GM23338 (cell line): Measurements from ENCODE around the gene SCAMP5. TPM values are rescaled to one million over a fixed set of nuclear protein-coding genes. Genes with fewer than 3 reads are reported as not detected.

Source experiments
- ATAC-seq: fragments of 200-7000 bp; cut with Tn5 transposase; 3 replicates; pipeline ENCODE4 v1.9.1; 2020
- DNase-seq: peaks from one replicate; pipeline ENCODE4 v3.0.0-alpha.2; 2015; ENCODE audit warnings: low spot score
- H2AFZ ChIP-seq: fragments of 200-600 bp; sonication (generic); 2 replicates; pipeline ENCODE4 v1.8.0; 2016; ENCODE audit warnings: antibody characterized with exemption, mild to moderate bottlenecking, moderate library complexity
- H3F3A ChIP-seq: fragments of 200-600 bp; sonication (generic); replicated peaks from 2 replicates; pipeline ENCODE4 v1.8.0; 2017; ENCODE audit warnings: antibody characterized with exemption, mixed run types, low read depth
- H3K27ac ChIP-seq: fragments of 200-600 bp; sonication (generic); 2 replicates; pipeline ENCODE4 v1.6.1; 2016; ENCODE audit warnings: low read depth
- H3K27me3 ChIP-seq: fragments of 200-600 bp; sonication (generic); 2 replicates; pipeline ENCODE4 v1.8.0; 2016; ENCODE audit warnings: mild to moderate bottlenecking, mixed run types, moderate library complexity; ENCODE audit not compliant: insufficient read depth
- H3K36me3 ChIP-seq: fragments of 200-600 bp; sonication (generic); 2 replicates; pipeline ENCODE4 v1.8.0; 2016; ENCODE audit warnings: mild to moderate bottlenecking; ENCODE audit not compliant: insufficient read depth
- H3K4me1 ChIP-seq: fragments of 200-600 bp; sonication (generic); 2 replicates; pipeline ENCODE4 v1.8.0; 2016; ENCODE audit warnings: mild to moderate bottlenecking, moderate library complexity; ENCODE audit not compliant: insufficient read depth
- H3K4me2 ChIP-seq: fragments of 200-600 bp; sonication (generic); 2 replicates; pipeline ENCODE4 v1.7.1; 2017; ENCODE audit warnings: mixed run types
- H3K4me3 ChIP-seq: fragments of 200-600 bp; sonication (generic); 2 replicates; pipeline ENCODE4 v1.6.1; 2016; ENCODE audit warnings: mixed run types
- H3K79me2 ChIP-seq: fragments of 200-600 bp; sonication (generic); replicated peaks from 2 replicates; pipeline ENCODE4 v1.8.0; 2017; ENCODE audit warnings: mild to moderate bottlenecking; ENCODE audit not compliant: insufficient read depth
- H3K9me2 ChIP-seq: fragments of 200-600 bp; sonication (generic); 2 replicates; pipeline ENCODE4 v1.8.0; 2017; ENCODE audit not compliant: insufficient read depth
- H4K20me1 ChIP-seq: fragments of 200-600 bp; sonication (generic); replicated peaks from 2 replicates; pipeline ENCODE4 v1.8.0; 2017; ENCODE audit warnings: mild to moderate bottlenecking; ENCODE audit not compliant: insufficient read depth
- H3K27ac Mint-ChIP-seq: 2 replicates; pipeline ENCODE4 v1.8.0; 2020; ENCODE audit warnings: inconsistent platforms, mild to moderate bottlenecking, moderate library complexity, mixed read lengths
- H3K27me3 Mint-ChIP-seq: 3 replicates; pipeline ENCODE4 v1.8.0; 2022; ENCODE audit warnings: low read depth, mild to moderate bottlenecking, moderate library complexity, mixed read lengths, inconsistent platforms; ENCODE audit not compliant: insufficient read depth, poor library complexity
- H3K36me3 Mint-ChIP-seq: 3 replicates; pipeline ENCODE4 v1.8.0; 2021; ENCODE audit warnings: low read depth, mild to moderate bottlenecking, inconsistent platforms, moderate library complexity, mixed read lengths
- H3K4me1 Mint-ChIP-seq: 3 replicates; pipeline ENCODE4 v1.8.0; 2020; ENCODE audit warnings: mild to moderate bottlenecking, inconsistent platforms, mixed read lengths
- H3K4me3 Mint-ChIP-seq: 3 replicates; pipeline ENCODE4 v1.8.0; 2021; ENCODE audit warnings: moderate library complexity, mild to moderate bottlenecking, inconsistent platforms, mixed read lengths
- H3K9me3 Mint-ChIP-seq: 3 replicates; pipeline ENCODE4 v1.8.0; 2020; ENCODE audit warnings: moderate library complexity, mild to moderate bottlenecking, inconsistent platforms, mixed read lengths
- CREB1 ChIP-seq: fragments of 250-450 bp; sonication (Bioruptor Pico); IDR thresholded peaks from 2 replicates; pipeline ENCODE4 v1.5.0; 2020; ENCODE audit warnings: low read depth, mild to moderate bottlenecking, moderate library complexity
- EZH2phosphoT487 ChIP-seq: fragments of 200-600 bp; sonication (generic); IDR thresholded peaks from one replicate; pipeline ENCODE4 v1.8.1; 2018; ENCODE audit warnings: antibody characterized with exemption; ENCODE audit not compliant: unreplicated experiment
- JUNB ChIP-seq: IDR thresholded peaks from one replicate; pipeline ENCODE4 v1.6.1; 2016; ENCODE audit warnings: antibody characterized with exemption; ENCODE audit not compliant: unreplicated experiment
- NANOG ChIP-seq: IDR thresholded peaks from 2 replicates; pipeline ENCODE4 v1.6.1; 2016; ENCODE audit warnings: antibody characterized with exemption, borderline replicate concordance
- STAT1 ChIP-seq: IDR thresholded peaks from one replicate; pipeline ENCODE4 v1.6.1; 2016; ENCODE audit warnings: antibody characterized with exemption; ENCODE audit not compliant: unreplicated experiment
- ZNF114 ChIP-seq: fragments of 250-450 bp; sonication (Bioruptor Pico); IDR thresholded peaks from 2 replicates; pipeline ENCODE4 v1.5.0; 2020; ENCODE audit warnings: mild to moderate bottlenecking, moderate library complexity
- ZNF331 ChIP-seq: fragments of 250-450 bp; sonication (Bioruptor Pico); IDR thresholded peaks from 2 replicates; pipeline ENCODE4 v1.5.0; 2020; ENCODE audit warnings: low read depth, mild to moderate bottlenecking, moderate library complexity
- polyA plus RNA-seq: library from polyadenylated mRNA; unstranded; fragments of >200 nt; fragmentation: Nextera tagmentation; extraction: Ambion mirVana; gene quantifications from 2 replicates; pipeline ENCODE4 v1.2.1, GENCODE V29; 2016
- total RNA-seq: library from RNA; depleted of rRNA; stranded (reverse); fragments of >200 nt; shearing (Covaris generic); gene quantifications from 2 replicates; pipeline ENCODE4 v1.2.3, GENCODE V29; 2014
- TF ChIP-seq, protein P1 (sequence below): IDR thresholded peaks from one replicate; pipeline ENCODE4 v1.6.1; 2018; ENCODE audit warnings: antibody characterized with exemption; ENCODE audit not compliant: unreplicated experiment
- TF ChIP-seq, protein P2 (sequence below), 2 experiments: fragments of 200-600 bp in 1 of 2; sonication (generic) in 1 of 2; conservative IDR thresholded peaks; 2 replicates each; pipeline versions ENCODE4 v1.5.1 to v1.6.1; 2016 to 2017; ENCODE audit warnings: antibody characterized with exemption in 2 of 2, low read depth in 2 of 2, mild to moderate bottlenecking in 2 of 2, moderate library complexity in 1 of 2
- TF ChIP-seq, protein P3 (sequence below): IDR thresholded peaks from 2 replicates; pipeline ENCODE4 v1.6.1; 2016; ENCODE audit warnings: antibody characterized with exemption
- TF ChIP-seq, protein P4 (sequence below): fragments of 250-450 bp; sonication (Bioruptor Pico); IDR thresholded peaks from 2 replicates; pipeline ENCODE4 v1.5.0; 2020; ENCODE audit warnings: mild to moderate bottlenecking, moderate library complexity

The SCAMP5 gene
- total and polyA plus RNA-seq, 2 experiments from 2014 or later, result 12.8 to 43.3 TPM

DNA sequence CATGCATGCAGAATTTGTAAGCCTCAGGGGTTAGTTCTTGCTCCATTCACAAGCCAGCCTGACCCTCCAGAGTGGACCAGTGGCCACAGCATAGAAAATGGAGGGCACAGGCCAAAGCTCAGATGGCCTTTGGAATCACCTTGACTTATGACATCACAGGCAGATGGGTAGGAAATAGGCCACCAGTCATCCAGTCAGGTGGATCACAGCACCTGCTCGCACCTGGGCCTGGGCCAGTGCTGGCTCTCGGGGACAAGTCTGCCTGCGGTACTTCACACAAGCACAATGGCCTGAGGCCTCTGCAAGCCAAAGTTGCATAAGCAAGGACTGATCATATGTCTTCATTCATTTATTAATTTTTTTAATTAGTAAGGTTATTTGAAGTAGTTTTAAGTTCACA lies 67.3 kb downstream of the SCAMP5 start:
- no peak overlapping the region for H3K4me2 ChIP-seq
- H3K4me1 ChIP-seq, result no peaks in the 10 kb centered on the region; the same call in 1 of the 2 replicates
- Mint-ChIP-seq H3K27me3 (peaks cover 5% of the 10 kb centered on the region), H3K9me3 (peaks cover 20% of the 10 kb centered on the region), H3K27ac (no peak overlapping the region), H3K36me3 (peaks cover 19% of the 10 kb centered on the region), H3K4me3 (no peak overlapping the region), H3K4me1 (0 out of 3 replicates have a peak, but pooled peaks cover 3% of the 10 kb centered on the region)
- H3K4me3 ChIP-seq, result no peak overlapping the region
- no peaks in the 10 kb centered on the region for H3K27me3 ChIP-seq
- DNase-seq (no peak), ATAC-seq (no peak)
- H3K36me3 ChIP-seq, result no peaks in the 10 kb centered on the region
- H2AFZ ChIP-seq, result no peak overlapping the region
- H3K27ac ChIP-seq, result no peak overlapping the region
- H3K9me2 ChIP-seq, result no peaks in the 10 kb centered on the region
- H3K79me2 ChIP-seq, result no peaks in the 10 kb centered on the region
- H4K20me1 ChIP-seq, result no peaks in the 10 kb centered on the region
- no peaks in the 10 kb centered on the region for H3F3A ChIP-seq
- TF ChIP-seq, protein P1, sequence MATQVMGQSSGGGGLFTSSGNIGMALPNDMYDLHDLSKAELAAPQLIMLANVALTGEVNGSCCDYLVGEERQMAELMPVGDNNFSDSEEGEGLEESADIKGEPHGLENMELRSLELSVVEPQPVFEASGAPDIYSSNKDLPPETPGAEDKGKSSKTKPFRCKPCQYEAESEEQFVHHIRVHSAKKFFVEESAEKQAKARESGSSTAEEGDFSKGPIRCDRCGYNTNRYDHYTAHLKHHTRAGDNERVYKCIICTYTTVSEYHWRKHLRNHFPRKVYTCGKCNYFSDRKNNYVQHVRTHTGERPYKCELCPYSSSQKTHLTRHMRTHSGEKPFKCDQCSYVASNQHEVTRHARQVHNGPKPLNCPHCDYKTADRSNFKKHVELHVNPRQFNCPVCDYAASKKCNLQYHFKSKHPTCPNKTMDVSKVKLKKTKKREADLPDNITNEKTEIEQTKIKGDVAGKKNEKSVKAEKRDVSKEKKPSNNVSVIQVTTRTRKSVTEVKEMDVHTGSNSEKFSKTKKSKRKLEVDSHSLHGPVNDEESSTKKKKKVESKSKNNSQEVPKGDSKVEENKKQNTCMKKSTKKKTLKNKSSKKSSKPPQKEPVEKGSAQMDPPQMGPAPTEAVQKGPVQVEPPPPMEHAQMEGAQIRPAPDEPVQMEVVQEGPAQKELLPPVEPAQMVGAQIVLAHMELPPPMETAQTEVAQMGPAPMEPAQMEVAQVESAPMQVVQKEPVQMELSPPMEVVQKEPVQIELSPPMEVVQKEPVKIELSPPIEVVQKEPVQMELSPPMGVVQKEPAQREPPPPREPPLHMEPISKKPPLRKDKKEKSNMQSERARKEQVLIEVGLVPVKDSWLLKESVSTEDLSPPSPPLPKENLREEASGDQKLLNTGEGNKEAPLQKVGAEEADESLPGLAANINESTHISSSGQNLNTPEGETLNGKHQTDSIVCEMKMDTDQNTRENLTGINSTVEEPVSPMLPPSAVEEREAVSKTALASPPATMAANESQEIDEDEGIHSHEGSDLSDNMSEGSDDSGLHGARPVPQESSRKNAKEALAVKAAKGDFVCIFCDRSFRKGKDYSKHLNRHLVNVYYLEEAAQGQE, result no peak
- no peak for TF ChIP-seq ZNF114
- no peak for TF ChIP-seq NANOG
- no peak for TF ChIP-seq ZNF331 (CRISPR knock-in tag)
- TF ChIP-seq EZH2phosphoT487, result no peak
- TF ChIP-seq JUNB, result no peak
- TF ChIP-seq STAT1, result no peak
- no peak for TF ChIP-seq CREB1 (CRISPR knock-in tag)
- TF ChIP-seq, protein P2, sequence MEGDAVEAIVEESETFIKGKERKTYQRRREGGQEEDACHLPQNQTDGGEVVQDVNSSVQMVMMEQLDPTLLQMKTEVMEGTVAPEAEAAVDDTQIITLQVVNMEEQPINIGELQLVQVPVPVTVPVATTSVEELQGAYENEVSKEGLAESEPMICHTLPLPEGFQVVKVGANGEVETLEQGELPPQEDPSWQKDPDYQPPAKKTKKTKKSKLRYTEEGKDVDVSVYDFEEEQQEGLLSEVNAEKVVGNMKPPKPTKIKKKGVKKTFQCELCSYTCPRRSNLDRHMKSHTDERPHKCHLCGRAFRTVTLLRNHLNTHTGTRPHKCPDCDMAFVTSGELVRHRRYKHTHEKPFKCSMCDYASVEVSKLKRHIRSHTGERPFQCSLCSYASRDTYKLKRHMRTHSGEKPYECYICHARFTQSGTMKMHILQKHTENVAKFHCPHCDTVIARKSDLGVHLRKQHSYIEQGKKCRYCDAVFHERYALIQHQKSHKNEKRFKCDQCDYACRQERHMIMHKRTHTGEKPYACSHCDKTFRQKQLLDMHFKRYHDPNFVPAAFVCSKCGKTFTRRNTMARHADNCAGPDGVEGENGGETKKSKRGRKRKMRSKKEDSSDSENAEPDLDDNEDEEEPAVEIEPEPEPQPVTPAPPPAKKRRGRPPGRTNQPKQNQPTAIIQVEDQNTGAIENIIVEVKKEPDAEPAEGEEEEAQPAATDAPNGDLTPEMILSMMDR (conservative IDR thresholded peaks at IDR 0.05; ENCODE audit: low read depth in 2 of 2), result no peak
- TF ChIP-seq, protein P3, sequence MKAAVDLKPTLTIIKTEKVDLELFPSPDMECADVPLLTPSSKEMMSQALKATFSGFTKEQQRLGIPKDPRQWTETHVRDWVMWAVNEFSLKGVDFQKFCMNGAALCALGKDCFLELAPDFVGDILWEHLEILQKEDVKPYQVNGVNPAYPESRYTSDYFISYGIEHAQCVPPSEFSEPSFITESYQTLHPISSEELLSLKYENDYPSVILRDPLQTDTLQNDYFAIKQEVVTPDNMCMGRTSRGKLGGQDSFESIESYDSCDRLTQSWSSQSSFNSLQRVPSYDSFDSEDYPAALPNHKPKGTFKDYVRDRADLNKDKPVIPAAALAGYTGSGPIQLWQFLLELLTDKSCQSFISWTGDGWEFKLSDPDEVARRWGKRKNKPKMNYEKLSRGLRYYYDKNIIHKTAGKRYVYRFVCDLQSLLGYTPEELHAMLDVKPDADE, result no peak
- TF ChIP-seq, protein P4, sequence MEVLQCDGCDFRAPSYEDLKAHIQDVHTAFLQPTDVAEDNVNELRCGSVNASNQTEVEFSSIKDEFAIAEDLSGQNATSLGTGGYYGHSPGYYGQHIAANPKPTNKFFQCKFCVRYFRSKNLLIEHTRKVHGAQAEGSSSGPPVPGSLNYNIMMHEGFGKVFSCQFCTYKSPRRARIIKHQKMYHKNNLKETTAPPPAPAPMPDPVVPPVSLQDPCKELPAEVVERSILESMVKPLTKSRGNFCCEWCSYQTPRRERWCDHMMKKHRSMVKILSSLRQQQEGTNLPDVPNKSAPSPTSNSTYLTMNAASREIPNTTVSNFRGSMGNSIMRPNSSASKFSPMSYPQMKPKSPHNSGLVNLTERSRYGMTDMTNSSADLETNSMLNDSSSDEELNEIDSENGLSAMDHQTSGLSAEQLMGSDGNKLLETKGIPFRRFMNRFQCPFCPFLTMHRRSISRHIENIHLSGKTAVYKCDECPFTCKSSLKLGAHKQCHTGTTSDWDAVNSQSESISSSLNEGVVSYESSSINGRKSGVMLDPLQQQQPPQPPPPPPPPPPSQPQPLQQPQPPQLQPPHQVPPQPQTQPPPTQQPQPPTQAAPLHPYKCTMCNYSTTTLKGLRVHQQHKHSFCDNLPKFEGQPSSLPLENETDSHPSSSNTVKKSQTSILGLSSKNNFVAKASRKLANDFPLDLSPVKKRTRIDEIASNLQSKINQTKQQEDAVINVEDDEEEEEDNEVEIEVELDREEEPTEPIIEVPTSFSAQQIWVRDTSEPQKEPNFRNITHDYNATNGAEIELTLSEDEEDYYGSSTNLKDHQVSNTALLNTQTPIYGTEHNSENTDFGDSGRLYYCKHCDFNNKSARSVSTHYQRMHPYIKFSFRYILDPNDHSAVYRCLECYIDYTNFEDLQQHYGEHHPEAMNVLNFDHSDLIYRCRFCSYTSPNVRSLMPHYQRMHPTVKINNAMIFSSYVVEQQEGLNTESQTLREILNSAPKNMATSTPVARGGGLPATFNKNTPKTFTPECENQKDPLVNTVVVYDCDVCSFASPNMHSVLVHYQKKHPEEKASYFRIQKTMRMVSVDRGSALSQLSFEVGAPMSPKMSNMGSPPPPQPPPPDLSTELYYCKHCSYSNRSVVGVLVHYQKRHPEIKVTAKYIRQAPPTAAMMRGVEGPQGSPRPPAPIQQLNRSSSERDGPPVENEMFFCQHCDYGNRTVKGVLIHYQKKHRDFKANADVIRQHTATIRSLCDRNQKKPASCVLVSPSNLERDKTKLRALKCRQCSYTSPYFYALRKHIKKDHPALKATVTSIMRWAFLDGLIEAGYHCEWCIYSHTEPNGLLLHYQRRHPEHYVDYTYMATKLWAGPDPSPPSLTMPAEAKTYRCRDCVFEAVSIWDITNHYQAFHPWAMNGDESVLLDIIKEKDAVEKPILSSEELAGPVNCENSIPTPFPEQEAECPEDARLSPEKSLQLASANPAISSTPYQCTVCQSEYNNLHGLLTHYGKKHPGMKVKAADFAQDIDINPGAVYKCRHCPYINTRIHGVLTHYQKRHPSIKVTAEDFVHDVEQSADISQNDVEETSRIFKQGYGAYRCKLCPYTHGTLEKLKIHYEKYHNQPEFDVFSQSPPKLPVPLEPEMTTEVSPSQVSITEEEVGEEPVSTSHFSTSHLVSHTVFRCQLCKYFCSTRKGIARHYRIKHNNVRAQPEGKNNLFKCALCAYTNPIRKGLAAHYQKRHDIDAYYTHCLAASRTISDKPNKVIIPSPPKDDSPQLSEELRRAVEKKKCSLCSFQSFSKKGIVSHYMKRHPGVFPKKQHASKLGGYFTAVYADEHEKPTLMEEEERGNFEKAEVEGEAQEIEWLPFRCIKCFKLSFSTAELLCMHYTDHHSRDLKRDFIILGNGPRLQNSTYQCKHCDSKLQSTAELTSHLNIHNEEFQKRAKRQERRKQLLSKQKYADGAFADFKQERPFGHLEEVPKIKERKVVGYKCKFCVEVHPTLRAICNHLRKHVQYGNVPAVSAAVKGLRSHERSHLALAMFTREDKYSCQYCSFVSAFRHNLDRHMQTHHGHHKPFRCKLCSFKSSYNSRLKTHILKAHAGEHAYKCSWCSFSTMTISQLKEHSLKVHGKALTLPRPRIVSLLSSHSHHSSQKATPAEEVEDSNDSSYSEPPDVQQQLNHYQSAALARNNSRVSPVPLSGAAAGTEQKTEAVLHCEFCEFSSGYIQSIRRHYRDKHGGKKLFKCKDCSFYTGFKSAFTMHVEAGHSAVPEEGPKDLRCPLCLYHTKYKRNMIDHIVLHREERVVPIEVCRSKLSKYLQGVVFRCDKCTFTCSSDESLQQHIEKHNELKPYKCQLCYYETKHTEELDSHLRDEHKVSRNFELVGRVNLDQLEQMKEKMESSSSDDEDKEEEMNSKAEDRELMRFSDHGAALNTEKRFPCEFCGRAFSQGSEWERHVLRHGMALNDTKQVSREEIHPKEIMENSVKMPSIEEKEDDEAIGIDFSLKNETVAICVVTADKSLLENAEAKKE (CRISPR knock-in tag), result no peak
